ENCODE results near the gene GABBR2.

The GABBR2 gene

GRCh38 chr9:98647236-98647635, 61.5 kb downstream of the GABBR2 start:
- TF ChIP-seq YY1 (IDR thresholded peaks at IDR 0.05; ENCODE audit: low read depth) (no peak), EP300 (IDR thresholded peaks at IDR 0.05; ENCODE audit: borderline replicate concordance) (no peak), CREB1 (IDR thresholded peaks at IDR 0.05; ENCODE audit: low read depth) (no peak), REST (IDR thresholded peaks at IDR 0.05; ENCODE audit: low read depth) (no peak), USF1 (IDR thresholded peaks at IDR 0.05) (no peak), EGR1 (IDR thresholded peaks at IDR 0.05) (no peak), ZBTB7A (IDR thresholded peaks at IDR 0.05; ENCODE audit: low read depth) (no peak), FOXM1 (IDR thresholded peaks at IDR 0.05; ENCODE audit: borderline replicate concordance, low read depth) (no peak), TAF1 (IDR thresholded peaks at IDR 0.05; ENCODE audit: low read depth) (no peak), CEBPB (IDR thresholded peaks at IDR 0.05) (no peak), TEAD4 (IDR thresholded peaks at IDR 0.05) (no peak), NFIC (IDR thresholded peaks at IDR 0.05) (no peak), RAD21 (IDR thresholded peaks at IDR 0.05; ENCODE audit: low read depth) (no peak), TCF12 (IDR thresholded peaks at IDR 0.05; ENCODE audit: low read depth) (no peak)
- TF ChIP-seq, protein P1, sequence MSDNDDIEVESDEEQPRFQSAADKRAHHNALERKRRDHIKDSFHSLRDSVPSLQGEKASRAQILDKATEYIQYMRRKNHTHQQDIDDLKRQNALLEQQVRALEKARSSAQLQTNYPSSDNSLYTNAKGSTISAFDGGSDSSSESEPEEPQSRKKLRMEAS (IDR thresholded peaks at IDR 0.05) = no peak

DNA sequence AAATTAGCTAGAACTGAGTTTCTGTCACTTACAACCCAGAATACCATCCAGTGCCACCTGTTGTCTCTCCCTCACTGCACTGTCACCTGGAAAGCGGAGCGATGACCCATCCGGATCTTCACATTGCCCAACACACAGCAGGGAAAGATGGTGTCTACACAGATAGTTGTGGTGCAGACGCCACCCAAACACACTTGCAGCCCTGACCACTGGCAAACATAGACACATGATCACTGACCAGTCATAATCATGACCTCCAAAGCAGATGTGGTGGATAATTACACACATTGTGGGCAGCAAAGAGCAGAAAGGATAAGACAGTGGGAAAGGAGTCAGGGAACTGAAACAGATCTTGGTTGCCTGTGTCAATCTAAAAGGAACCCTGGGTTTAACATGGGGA, 64.7 kb downstream of the GABBR2 start:
- TF ChIP-seq TAF1 (IDR thresholded peaks at IDR 0.05; ENCODE audit: low read depth) (no peak), CEBPB (IDR thresholded peaks at IDR 0.05) (no peak), TCF12 (IDR thresholded peaks at IDR 0.05; ENCODE audit: low read depth) (no peak), RAD21 (IDR thresholded peaks at IDR 0.05; ENCODE audit: low read depth) (no peak), YY1 (IDR thresholded peaks at IDR 0.05; ENCODE audit: low read depth) (no peak), USF1 (IDR thresholded peaks at IDR 0.05) (no peak), EGR1 (IDR thresholded peaks at IDR 0.05) (no peak), NFIC (IDR thresholded peaks at IDR 0.05) (no peak), TEAD4 (IDR thresholded peaks at IDR 0.05) (no peak)
- TF ChIP-seq, protein P1 (IDR thresholded peaks at IDR 0.05) = no peak

- TF ChIP-seq EGR1 (IDR thresholded peaks at IDR 0.05) (no peak), TCF12 (IDR thresholded peaks at IDR 0.05; ENCODE audit: low read depth) (no peak), EP300 (IDR thresholded peaks at IDR 0.05; ENCODE audit: borderline replicate concordance) (no peak), USF1 (IDR thresholded peaks at IDR 0.05) (no peak), REST (IDR thresholded peaks at IDR 0.05; ENCODE audit: low read depth) (no peak), RAD21 (IDR thresholded peaks at IDR 0.05; ENCODE audit: low read depth) (no peak), NFIC (IDR thresholded peaks at IDR 0.05) (no peak), CEBPB (IDR thresholded peaks at IDR 0.05) (no peak), CREB1 (IDR thresholded peaks at IDR 0.05; ENCODE audit: low read depth) (no peak), TAF1 (IDR thresholded peaks at IDR 0.05; ENCODE audit: low read depth) (no peak), TEAD4 (IDR thresholded peaks at IDR 0.05) (no peak), FOXM1 (IDR thresholded peaks at IDR 0.05; ENCODE audit: borderline replicate concordance, low read depth) (no peak), YY1 (IDR thresholded peaks at IDR 0.05; ENCODE audit: low read depth) (no peak), ZBTB7A (IDR thresholded peaks at IDR 0.05; ENCODE audit: low read depth) (no peak)
- TF ChIP-seq, protein P1 (IDR thresholded peaks at IDR 0.05) = no peak
Measured at GRCh38 chr9:98642661-98643312, 65.9 kb downstream of the GABBR2 start.

GRCh38 chr9:98641695-98642094, 67.0 kb downstream of the GABBR2 start:
- TF ChIP-seq TAF1 (IDR thresholded peaks at IDR 0.05; ENCODE audit: low read depth) = no peak
- TF ChIP-seq EP300 (IDR thresholded peaks at IDR 0.05; ENCODE audit: borderline replicate concordance) = no peak
- TF ChIP-seq, protein P1 (IDR thresholded peaks at IDR 0.05) = no peak
- TF ChIP-seq CREB1 (IDR thresholded peaks at IDR 0.05; ENCODE audit: low read depth) = no peak

DNA sequence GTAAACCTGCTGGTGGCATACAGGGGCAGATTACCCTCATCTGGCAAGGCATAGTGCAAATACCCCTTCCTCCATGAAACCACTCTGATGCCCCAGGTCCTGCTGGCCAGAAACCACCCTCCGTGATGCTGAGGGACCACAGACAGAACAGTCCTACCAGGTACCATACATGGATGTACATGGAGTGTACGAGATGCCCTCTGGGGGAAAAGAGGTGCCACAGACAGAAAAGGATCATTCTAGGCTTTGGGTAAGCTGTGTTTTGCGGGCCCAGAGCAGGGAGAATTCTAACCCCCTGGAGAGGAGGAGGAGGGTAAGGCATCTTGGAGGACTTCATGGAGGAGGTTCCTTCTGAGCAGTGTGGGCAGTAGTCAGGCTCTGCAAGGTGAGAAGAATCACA, 68.3 kb downstream of the GABBR2 start:
- TF ChIP-seq CREB1 (IDR thresholded peaks at IDR 0.05; ENCODE audit: low read depth) = no peak
- no peak for TF ChIP-seq ZBTB7A (IDR thresholded peaks at IDR 0.05; ENCODE audit: low read depth)
- TF ChIP-seq USF1 (IDR thresholded peaks at IDR 0.05) = no peak
- no peak for TF ChIP-seq TEAD4 (IDR thresholded peaks at IDR 0.05)
